ENCODE data around the gene PLAGL1.

- TF ChIP-seq CTCF (IDR thresholded peaks at IDR 0.05) = no peak
- TF ChIP-seq EP300 (IDR thresholded peaks at IDR 0.05) = no peak
Measured at GRCh38 chr6:144008120-144008811, at the start of gene PLAGL1.

Measured in esophagus muscularis mucosa (tissue), 3 donors.